Activated T-cell treated with anti-CD3 and anti-CD28 coated beads for 4 hours (primary cell): Measurements from ENCODE around the gene GRK6.

ENCODE experiments used
- DNase-seq: peaks from one replicate; pipeline ENCODE4 v3.0.0-alpha.2; 2020

GRK6 gene

DNA sequence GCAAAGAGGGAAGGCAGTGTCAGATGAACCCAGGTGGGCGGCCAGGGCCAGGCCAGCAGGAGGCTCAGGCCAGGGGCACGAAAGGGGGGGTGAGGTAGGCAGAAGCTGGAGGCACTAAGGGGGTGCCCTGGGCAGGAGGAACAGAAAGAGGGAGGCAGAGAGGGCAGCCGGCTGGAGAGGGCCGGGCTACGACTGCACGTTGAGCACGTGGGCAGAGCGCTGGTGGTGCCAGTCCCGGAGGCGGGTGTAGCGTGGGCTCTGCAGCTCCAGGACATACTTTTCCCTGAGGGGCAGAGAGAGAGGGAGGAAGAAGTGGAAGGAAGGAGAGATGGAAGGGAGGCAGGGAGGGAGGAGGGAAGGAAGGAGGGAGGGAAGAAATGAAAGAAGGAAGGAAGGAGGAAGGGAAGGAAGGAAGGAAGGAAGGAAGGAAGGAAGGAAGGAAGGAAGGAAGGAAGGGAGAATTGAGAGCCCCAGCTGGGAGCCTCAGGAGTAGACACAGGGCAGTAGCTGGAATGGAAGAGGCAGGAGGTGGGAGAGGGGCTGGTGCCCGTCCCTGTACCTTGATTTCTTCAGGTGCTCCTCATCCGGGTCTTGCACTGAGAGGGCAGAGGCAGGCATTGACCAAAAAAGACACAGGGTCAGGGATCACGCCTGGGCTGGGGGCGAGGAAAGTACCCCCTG lies 64.0 kb downstream of the GRK6 start:
- no peak for DNase-seq

DNA sequence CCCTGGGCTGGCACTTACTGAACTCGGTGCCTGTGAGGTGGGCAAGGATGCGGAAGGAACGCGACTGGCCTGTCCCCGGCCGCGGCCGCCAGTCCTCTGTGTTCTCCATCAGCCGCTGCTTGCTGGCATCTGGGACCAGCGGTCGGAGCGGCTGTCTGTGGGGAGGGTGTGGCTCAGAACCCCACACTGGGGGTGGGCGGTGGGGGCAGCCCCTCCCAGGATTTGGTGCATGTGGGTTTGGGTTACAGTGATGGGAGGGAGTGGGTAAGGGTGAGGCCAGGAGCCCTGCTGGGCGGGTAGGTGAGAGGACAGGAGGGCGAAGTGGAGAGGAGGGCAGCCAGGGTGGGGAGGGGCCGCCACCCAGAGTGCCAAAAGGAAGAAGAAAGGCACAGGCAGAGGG lies 64.5 kb downstream of the GRK6 start:
- no peak for DNase-seq

DNA sequence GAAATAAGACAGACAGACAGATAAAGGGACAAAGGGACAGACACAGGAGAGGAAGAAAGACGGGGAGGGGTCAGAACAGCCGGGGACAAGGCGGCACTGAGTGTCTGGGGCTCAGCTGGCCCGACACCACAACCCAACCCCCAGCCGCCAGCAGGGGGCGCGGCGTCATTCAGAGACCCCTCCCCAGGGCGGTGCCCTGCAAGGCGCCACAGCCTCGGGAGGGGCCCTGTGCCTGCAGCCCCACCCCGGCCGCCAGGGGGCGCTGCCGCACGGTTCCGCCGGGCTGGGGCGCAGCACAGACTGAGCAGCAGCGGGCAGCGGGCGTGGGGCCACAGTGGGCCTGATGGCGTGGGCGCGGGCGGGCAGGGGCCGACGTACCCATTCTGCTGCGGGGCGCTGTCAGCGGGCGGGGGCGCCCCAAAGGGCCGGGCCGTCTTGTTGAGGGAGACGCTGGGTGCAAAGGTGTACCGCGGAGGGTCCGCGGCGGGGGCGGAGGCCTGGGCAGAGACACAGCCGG lies 65.0 kb downstream of the GRK6 start:
- DNase-seq = no peak

DNA sequence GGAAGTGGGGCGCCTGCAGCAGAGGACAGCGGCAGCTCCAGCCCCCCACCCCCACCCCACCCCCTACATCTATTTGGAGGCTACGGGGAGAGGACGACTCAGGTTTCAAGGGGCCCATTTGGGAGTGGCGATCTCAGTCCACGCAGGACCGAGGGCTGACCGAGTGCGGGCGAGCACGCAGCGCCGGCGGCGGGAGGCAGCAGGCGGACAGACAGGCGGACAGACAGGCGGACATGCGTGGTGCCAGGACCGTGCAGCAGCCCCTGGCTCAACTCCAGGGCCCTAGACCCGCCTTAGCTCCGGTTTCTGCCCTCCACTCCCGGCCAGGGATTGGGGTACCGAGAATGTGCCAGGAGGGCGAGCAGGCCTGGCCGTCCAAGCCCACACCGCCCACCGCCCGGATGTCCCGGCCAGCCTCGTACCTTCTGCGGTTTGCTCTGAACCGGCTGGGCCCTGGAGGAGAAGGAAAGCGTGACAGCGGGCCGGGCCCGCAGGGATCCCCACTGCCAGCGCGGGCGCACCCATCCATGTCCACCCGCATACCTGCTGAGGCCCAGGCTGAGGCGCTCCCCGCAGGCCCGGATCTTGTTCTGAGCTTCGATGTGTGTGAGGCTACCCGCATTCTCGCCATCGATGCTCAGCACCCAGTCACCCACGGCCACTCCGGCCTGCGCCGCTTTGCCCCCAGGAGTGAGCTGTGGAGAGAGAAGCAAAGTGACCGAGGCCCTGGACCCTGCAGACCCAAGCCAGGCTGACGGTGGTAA lies 65.7 kb downstream of the GRK6 start:
- no peak for DNase-seq
